ENCODE measurements around the gene OSBPL6. TPM values are rescaled to one million over a fixed set of nuclear protein-coding genes. Genes with fewer than 3 reads are reported as not detected.
"Not testable (repeated sequence)": the region's sequence is repeated elsewhere in the genome, so short reads cannot be mapped to it uniquely, and the experiment has no call there.

The OSBPL6 gene
- total RNA-seq, 2 experiments from 2014 or later, result 0.16 to 0.24 TPM

DNA sequence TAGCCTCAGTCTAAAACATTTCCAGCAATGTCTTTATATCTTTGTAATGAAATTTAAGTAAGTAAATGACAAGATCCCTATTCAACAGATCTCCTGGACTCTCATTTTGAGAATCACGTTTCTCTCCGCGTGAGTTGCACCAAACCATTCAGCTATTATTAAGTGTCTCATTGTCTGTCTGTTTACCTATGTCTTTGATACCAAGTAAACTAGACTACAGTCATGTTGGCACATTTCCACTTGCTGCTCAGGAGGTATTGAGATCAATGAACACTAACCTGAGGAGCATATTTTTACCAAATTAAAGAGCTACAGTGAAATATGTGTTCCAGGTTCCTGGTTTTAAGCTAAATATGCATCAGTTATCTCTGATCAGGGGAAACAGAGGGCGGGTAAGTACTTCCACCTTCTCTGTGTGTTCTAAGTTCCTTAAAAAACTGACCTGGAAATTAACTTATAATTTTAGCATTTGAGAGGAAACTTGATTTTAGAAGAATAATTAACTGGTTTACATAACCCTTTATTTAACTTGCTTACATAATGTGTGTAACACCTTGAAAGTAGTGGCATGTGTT, 125.8 kb downstream of the OSBPL6 start:
- H3K4me3 Mint-ChIP-seq, result no peak overlapping the region
- no peak overlapping the region for H3K27ac Mint-ChIP-seq
- no peaks in the 10 kb centered on the region for H3K9me3 Mint-ChIP-seq (ENCODE audit: insufficient read depth)
- POLR2A ChIA-PET, result no interaction called here
- peaks cover 29% of the 10 kb centered on the region for H3K27me3 Mint-ChIP-seq (ENCODE audit: low read depth)
- no peaks in the 10 kb centered on the region for H3K36me3 Mint-ChIP-seq (ENCODE audit: low read depth)
- ATAC-seq (no peak), DNase-seq (no peak)
- H3K4me1 Mint-ChIP-seq (ENCODE audit: low read depth), result no peaks in the 10 kb centered on the region
- CTCF ChIA-PET, result interaction anchor here (1.4 to 2.0 kb wide), 3 partner anchors 17 to 99 kb away, joined by 3 to 6 read pairs (median 4); no protein-coding TSS in a partner anchor

- H3K4me3 Mint-ChIP-seq, result no peak overlapping the region
- ChIA-PET POLR2A (no interaction called here), CTCF (no interaction called here)
- no peak for DNase-seq
- peaks cover 29% of the 10 kb centered on the region for H3K27me3 Mint-ChIP-seq (ENCODE audit: low read depth)
- no peak for ATAC-seq
- no peaks in the 10 kb centered on the region for H3K4me1 Mint-ChIP-seq (ENCODE audit: low read depth)
- H3K9me3 Mint-ChIP-seq (ENCODE audit: insufficient read depth), result no peaks in the 10 kb centered on the region
- no peak overlapping the region for H3K27ac Mint-ChIP-seq
- no peaks in the 10 kb centered on the region for H3K36me3 Mint-ChIP-seq (ENCODE audit: low read depth)
Measured at GRCh38 chr2:178322068-178322467, 127.8 kb downstream of the OSBPL6 start.

GRCh38 chr2:178323331-178323730, 129.0 kb downstream of the OSBPL6 start:
- CTCF ChIA-PET, result not testable (repeated sequence)
- peaks cover 27% of the 10 kb centered on the region for H3K27me3 Mint-ChIP-seq (ENCODE audit: low read depth)

DNA sequence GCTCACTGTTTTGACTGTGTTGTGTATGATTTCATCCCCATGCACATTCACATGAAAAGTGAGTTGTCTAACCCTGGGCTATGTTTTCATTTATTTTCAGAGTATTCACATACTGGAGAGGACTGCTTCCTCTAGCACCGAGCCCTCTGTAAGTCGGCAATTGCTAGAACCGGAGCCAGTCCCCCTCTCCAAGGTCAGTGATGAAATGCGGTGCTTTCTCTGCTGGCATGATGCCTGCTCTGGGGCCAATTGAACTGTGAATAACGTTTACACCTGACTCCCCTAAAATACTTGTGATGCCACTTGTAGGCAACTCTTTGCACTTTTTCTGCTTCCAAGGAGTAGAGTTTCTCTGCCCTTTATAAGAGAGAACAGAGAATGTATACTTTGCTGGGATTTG, 129.8 kb downstream of the OSBPL6 start:
- DNase-seq (no peak), ATAC-seq (no peak)
- Mint-ChIP-seq H3K4me3 (no peak overlapping the region), H3K4me1 (ENCODE audit: low read depth) (no peaks in the 10 kb centered on the region), H3K36me3 (ENCODE audit: low read depth) (no peaks in the 10 kb centered on the region), H3K27me3 (ENCODE audit: low read depth) (peaks cover 27% of the 10 kb centered on the region), H3K27ac (no peak overlapping the region), H3K9me3 (ENCODE audit: insufficient read depth) (no peaks in the 10 kb centered on the region)
- POLR2A ChIA-PET, result no interaction called here
- CTCF ChIA-PET, result interaction anchor here (1.2 kb wide), 1 partner anchor 96 kb away, joined by 3 read pairs; no protein-coding TSS in a partner anchor

More at GRCh38 chr2:178323331-178323730, 129.0 kb downstream of the OSBPL6 start:
- DNase-seq; POLR2A ChIA-PET; H3K9me3 Mint-ChIP-seq (ENCODE audit: insufficient read depth); H3K36me3 Mint-ChIP-seq (ENCODE audit: low read depth); H3K4me1 Mint-ChIP-seq (ENCODE audit: low read depth); H3K4me3 Mint-ChIP-seq; H3K27ac Mint-ChIP-seq; ATAC-seq: not testable (repeated sequence)

DNA sequence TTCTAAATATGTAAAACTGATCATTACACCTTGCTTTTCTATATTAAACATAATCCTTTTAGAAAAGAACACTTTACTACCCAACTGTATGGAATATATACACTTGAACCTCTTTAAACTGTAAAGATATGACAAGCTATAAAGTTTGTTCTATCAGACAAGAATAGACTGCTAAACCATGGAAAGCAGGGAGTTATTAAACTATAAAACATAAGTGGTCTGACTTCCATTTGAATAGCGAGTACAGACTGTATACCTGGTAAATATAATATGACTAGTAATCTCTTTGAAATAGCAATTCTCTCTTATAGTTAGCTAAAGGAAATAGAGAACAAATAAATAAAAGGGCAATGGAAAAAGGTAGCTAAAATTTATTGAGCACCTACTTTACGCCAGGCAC, 131.0 kb downstream of the OSBPL6 start:
- ATAC-seq (no peak), DNase-seq (no peak)
- POLR2A ChIA-PET, result no interaction called here
- CTCF ChIA-PET, result interaction anchor here (1.2 kb wide), 1 partner anchor 94 kb away, joined by 3 read pairs; no protein-coding TSS in a partner anchor
- Mint-ChIP-seq H3K27me3 (ENCODE audit: low read depth) (peaks cover 21% of the 10 kb centered on the region), H3K4me3 (no peak overlapping the region), H3K27ac (no peak overlapping the region), H3K4me1 (ENCODE audit: low read depth) (no peaks in the 10 kb centered on the region), H3K9me3 (ENCODE audit: insufficient read depth) (no peaks in the 10 kb centered on the region), H3K36me3 (ENCODE audit: low read depth) (no peaks in the 10 kb centered on the region)

- ChIA-PET POLR2A (no interaction called here), CTCF (no interaction called here)
- Mint-ChIP-seq H3K4me1 (ENCODE audit: low read depth) (no peaks in the 10 kb centered on the region), H3K36me3 (ENCODE audit: low read depth) (no peaks in the 10 kb centered on the region), H3K9me3 (ENCODE audit: insufficient read depth) (no peaks in the 10 kb centered on the region), H3K27me3 (ENCODE audit: low read depth) (peaks cover 12% of the 10 kb centered on the region), H3K4me3 (no peak overlapping the region), H3K27ac (no peak overlapping the region)
- ATAC-seq (no peak), DNase-seq (no peak)
Measured at GRCh38 chr2:178327516-178327915, 133.2 kb downstream of the OSBPL6 start.

GRCh38 chr2:178328037-178328436, 133.7 kb downstream of the OSBPL6 start:
- no peak for ATAC-seq

GRCh38 chr2:178330175-178331017, 136.1 kb downstream of the OSBPL6 start:
- ATAC-seq (no peak), DNase-seq (no peak)
- Mint-ChIP-seq H3K27ac (no peak overlapping the region), H3K27me3 (ENCODE audit: low read depth) (no peaks in the 10 kb centered on the region), H3K4me3 (no peak overlapping the region), H3K36me3 (ENCODE audit: low read depth) (no peaks in the 10 kb centered on the region), H3K4me1 (ENCODE audit: low read depth) (no peaks in the 10 kb centered on the region), H3K9me3 (ENCODE audit: insufficient read depth) (no peaks in the 10 kb centered on the region)
- ChIA-PET POLR2A (no interaction called here), CTCF (no interaction called here)

More at GRCh38 chr2:178328037-178328436, 133.7 kb downstream of the OSBPL6 start:
- Mint-ChIP-seq H3K4me1 (ENCODE audit: low read depth) (no peaks in the 10 kb centered on the region), H3K27me3 (ENCODE audit: low read depth) (peaks cover 10% of the 10 kb centered on the region), H3K4me3 (no peak overlapping the region), H3K9me3 (ENCODE audit: insufficient read depth) (no peaks in the 10 kb centered on the region), H3K27ac (no peak overlapping the region), H3K36me3 (ENCODE audit: low read depth) (no peaks in the 10 kb centered on the region)
- ChIA-PET CTCF (no interaction called here), POLR2A (no interaction called here)
- no peak for DNase-seq

GRCh38 chr2:178331474-178332432, 137.4 kb downstream of the OSBPL6 start:
- H3K36me3 Mint-ChIP-seq (ENCODE audit: low read depth), result no peaks in the 10 kb centered on the region
- peaks cover 2% of the 10 kb centered on the region for H3K27me3 Mint-ChIP-seq (ENCODE audit: low read depth)
- no peaks in the 10 kb centered on the region for H3K9me3 Mint-ChIP-seq (ENCODE audit: insufficient read depth)
- H3K4me3 Mint-ChIP-seq, result no peak overlapping the region
- no peaks in the 10 kb centered on the region for H3K4me1 Mint-ChIP-seq (ENCODE audit: low read depth)
- ChIA-PET POLR2A (no interaction called here), CTCF (no interaction called here)
- no peak overlapping the region for H3K27ac Mint-ChIP-seq
- DNase-seq (no peak), ATAC-seq (no peak)

- H3K4me3 Mint-ChIP-seq, result no peak overlapping the region
- no peak overlapping the region for H3K27ac Mint-ChIP-seq
- peaks cover 6% of the 10 kb centered on the region for H3K27me3 Mint-ChIP-seq (ENCODE audit: low read depth)
- POLR2A ChIA-PET, result no interaction called here
- ATAC-seq (no peak), DNase-seq (no peak)
- no peaks in the 10 kb centered on the region for H3K9me3 Mint-ChIP-seq (ENCODE audit: insufficient read depth)
- CTCF ChIA-PET, result no interaction called here
- no peaks in the 10 kb centered on the region for H3K4me1 Mint-ChIP-seq (ENCODE audit: low read depth)
- no peaks in the 10 kb centered on the region for H3K36me3 Mint-ChIP-seq (ENCODE audit: low read depth)
Measured at GRCh38 chr2:178333851-178334250, 139.5 kb downstream of the OSBPL6 start.

GRCh38 chr2:178335230-178335629, 140.9 kb downstream of the OSBPL6 start:
- no peaks in the 10 kb centered on the region for H3K36me3 Mint-ChIP-seq (ENCODE audit: low read depth)
- no peak for ATAC-seq
- H3K4me3 Mint-ChIP-seq, result no peak overlapping the region
- CTCF ChIA-PET, result no interaction called here
- H3K4me1 Mint-ChIP-seq (ENCODE audit: low read depth), result no peaks in the 10 kb centered on the region
- H3K27me3 Mint-ChIP-seq (ENCODE audit: low read depth), result peaks cover 9% of the 10 kb centered on the region
- no peaks in the 10 kb centered on the region for H3K9me3 Mint-ChIP-seq (ENCODE audit: insufficient read depth)
- H3K27ac Mint-ChIP-seq, result no peak overlapping the region
- no peak for DNase-seq
- POLR2A ChIA-PET, result no interaction called here

- Mint-ChIP-seq H3K27me3 (ENCODE audit: low read depth) (peaks cover 30% of the 10 kb centered on the region), H3K4me1 (ENCODE audit: low read depth) (no peaks in the 10 kb centered on the region), H3K36me3 (ENCODE audit: low read depth) (no peaks in the 10 kb centered on the region), H3K27ac (no peak overlapping the region), H3K4me3 (no peak overlapping the region), H3K9me3 (ENCODE audit: insufficient read depth) (no peaks in the 10 kb centered on the region)
- no peak for DNase-seq
- ChIA-PET POLR2A (no interaction called here), CTCF (no interaction called here)
- no peak for ATAC-seq
Measured at GRCh38 chr2:178344121-178344520, 149.8 kb downstream of the OSBPL6 start.
